UCSD-AML1 (cell line): ENCODE measurements around the gene CACNA2D3.

ENCODE experiments used
- DNase-seq: peaks from one replicate; lab custom pipeline; 2025; ENCODE audit not compliant: unreplicated experiment; lab: John Stamatoyannopoulos, UW

The CACNA2D3 gene

GRCh38 chr3:54324103-54324502, 201.8 kb downstream of the CACNA2D3 start:
- no peak for DNase-seq

DNA sequence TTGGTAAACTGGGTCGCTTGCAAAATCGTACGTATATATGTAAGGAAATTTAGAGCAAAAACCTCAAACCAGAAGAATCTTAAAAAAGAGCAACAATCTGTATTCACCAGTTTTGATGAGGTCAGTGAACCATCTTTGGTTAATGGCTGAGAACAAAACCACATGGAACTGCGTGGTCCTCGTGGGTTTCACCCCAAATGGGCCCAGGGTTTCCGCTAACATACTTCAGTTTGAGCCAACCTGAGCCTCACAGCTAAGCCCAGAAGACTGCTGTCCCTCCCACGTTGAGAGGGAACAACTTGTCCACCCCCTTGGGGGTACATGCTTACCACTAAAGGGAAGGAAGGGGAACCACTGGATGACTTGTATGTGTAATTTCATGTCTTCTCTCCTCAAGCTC, 204.6 kb downstream of the CACNA2D3 start:
- no peak for DNase-seq

- no peak for DNase-seq
Measured at GRCh38 chr3:54331341-54331740, 209.0 kb downstream of the CACNA2D3 start.

DNA sequence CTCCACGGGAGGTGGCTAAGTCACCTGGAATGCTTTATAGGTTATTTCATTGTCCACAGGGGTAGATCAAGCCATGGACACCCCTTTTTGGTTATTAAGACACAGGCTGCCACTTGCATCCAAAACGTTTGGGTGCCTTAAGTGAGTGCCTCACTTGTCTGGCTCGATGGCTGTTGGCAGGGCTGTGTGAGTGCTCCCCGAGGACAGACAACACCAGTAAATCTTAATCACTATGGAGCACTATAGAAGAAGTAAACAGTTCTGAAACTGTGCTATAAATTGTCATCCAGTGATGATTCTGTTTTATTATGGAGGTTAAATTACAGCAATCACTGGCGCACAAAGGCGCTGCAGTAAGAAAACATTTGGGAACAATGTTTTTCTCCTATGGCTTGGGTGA, 215.5 kb downstream of the CACNA2D3 start:
- DNase-seq, result no peak

GRCh38 chr3:54339608-54340007, 217.3 kb downstream of the CACNA2D3 start:
- no peak for DNase-seq

- no peak for DNase-seq
Measured at GRCh38 chr3:54341811-54342210, 219.5 kb downstream of the CACNA2D3 start.

GRCh38 chr3:54342676-54343075, 220.3 kb downstream of the CACNA2D3 start:
- DNase-seq, result no peak

GRCh38 chr3:54343495-54343894, 221.1 kb downstream of the CACNA2D3 start:
- no peak for DNase-seq

DNA sequence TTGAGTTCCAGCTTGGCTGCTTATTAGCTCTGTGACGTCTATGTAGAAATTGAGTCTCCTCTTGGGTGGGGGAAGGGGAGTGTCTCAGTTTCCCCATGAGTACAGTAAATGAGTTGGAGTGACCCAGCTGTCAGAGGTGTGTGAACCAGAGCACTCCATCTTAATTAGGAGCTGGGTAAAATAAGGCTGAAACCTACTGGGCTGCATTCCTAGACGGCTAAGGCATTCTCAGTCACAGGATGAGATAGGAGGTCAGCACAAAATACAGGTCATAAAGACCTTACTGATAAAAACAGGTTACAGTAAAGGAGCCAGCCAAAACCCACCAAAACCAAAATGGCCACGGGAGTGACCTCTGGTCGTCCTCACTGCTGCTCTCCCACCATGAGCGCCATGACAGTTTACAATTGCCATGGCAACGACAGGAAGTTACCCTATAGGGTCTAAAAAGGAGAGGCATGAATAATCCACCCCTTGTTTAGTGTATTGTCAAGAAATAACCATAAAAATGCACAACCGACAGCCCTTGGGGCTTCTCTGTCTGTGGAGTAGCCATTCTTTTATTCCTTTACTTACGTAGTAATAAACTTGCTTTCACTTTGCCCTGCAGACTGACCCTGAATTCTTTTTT, 222.4 kb downstream of the CACNA2D3 start:
- no peak for DNase-seq

DNA sequence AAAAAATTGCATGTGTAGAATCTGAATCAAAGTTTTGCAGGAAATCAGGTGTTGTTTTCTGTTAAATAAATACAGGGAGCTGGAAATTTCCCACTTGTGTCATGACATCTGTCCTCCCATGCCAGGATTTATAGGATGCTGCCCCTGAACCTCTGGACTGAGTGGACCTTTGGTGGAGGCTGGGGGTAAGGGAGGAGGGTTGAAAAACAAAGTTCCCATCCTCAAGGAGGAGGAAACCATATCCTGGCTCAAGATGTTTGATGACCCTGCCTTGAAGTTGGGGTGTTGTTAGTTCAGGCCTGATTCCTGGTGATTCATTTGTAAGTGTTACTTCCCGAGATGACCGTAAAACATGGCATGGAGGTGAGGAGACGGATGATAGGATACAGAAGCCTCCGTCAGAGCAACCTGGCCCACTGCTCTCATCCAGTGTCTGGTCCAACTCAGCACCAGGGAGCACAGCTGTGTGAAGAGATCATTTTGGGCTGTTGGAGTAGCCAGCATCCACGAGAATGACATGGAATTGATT, 223.6 kb downstream of the CACNA2D3 start:
- no peak for DNase-seq

DNA sequence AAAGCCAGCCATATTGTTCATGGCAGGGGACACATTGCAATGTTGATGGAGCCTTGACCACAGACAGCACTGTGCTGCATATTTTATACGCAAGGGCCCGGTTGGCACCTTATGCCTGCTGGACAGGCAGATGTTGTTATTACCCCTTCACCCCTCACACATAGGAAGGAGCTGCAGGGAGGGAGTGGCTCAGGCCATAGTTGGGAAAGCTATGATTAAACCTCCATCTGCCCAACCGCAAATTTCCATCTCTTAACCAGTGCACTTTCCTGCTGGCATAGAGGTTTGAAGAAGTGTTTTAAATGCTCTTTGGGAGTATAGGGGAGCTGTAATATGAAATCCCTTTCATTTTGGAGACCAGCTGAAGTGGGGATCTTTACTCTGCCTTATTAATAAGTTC, 224.7 kb downstream of the CACNA2D3 start:
- no peak for DNase-seq

DNA sequence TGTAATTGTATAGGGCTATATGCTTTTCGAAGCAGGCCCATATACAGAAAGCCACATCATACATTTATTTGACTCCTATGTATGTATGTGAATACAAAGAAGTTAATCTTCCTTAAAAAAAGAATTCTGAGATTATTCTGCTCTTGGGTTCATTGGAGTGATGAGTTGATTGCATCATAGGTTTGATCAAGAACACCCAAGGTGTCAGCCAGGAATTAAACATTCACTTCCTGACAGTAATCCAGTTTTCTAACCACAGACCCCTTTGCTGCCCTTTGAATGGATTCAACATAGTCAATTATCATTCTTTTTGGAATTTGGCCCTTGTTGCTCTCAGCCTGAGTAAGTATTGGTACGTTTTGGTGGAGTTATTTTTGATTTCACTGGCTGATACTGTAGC, 225.6 kb downstream of the CACNA2D3 start:
- no peak for DNase-seq

DNA sequence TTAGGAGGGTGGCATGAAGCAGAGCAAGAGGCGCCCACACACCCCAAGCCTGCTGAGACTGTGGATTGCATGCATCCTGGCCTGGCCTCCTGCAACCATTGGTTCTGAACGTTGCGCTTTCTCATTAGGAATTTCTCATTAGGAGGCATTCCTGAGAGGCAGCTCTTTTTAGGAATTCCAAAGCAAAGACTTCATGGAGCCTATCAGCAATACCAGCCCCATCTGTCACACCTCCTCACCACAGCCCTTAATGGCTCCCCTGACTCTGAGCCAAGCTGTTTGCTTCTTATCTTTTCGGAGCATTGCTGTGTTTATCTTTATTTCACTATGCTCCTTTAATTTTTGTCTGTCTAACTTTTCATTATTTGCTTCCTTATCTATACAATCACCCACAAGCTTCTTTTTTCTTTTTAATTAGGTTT, 226.9 kb downstream of the CACNA2D3 start:
- no peak for DNase-seq

GRCh38 chr3:54349691-54350090, 227.3 kb downstream of the CACNA2D3 start:
- DNase-seq, result no peak

GRCh38 chr3:54353546-54353945, 231.2 kb downstream of the CACNA2D3 start:
- no peak for DNase-seq

DNA sequence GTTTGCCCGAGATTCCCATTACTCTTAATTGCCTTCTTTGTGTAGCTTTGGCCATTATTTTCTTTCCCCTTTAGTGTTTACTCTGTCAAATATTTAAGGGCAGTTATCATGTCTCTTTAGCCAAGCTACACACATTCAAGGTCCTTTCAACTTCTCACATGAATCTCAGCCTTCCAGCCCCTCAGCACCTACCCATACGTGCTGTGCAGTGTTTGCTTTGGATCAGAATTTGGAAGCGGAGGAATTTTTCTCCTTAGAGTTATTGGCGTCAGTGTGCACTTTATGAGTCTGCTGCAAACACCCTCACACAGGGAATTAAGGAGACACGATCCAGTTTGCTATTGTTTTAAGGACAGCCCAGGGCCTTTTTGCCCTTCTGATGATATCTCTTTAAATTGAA, 231.6 kb downstream of the CACNA2D3 start:
- no peak for DNase-seq

DNA sequence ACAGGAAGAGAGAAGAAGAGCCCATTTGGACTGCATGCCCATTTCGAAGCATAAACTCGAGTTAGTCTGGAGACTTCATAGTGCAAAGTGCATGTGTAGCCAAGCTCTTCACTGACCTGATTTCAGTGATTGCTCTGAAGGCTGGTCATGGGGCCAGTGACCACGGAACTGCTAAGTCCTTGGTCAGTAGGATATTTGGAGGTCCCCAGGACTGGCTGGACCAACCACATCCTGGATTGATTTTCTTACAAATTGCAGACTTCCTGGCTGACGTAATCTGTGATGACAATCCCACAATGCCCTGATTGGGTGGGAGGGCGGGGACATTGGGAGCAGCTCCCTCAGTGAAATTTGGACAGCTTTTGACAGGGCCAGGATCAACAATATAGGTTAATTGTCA, 233.4 kb downstream of the CACNA2D3 start:
- DNase-seq, result no peak

DNA sequence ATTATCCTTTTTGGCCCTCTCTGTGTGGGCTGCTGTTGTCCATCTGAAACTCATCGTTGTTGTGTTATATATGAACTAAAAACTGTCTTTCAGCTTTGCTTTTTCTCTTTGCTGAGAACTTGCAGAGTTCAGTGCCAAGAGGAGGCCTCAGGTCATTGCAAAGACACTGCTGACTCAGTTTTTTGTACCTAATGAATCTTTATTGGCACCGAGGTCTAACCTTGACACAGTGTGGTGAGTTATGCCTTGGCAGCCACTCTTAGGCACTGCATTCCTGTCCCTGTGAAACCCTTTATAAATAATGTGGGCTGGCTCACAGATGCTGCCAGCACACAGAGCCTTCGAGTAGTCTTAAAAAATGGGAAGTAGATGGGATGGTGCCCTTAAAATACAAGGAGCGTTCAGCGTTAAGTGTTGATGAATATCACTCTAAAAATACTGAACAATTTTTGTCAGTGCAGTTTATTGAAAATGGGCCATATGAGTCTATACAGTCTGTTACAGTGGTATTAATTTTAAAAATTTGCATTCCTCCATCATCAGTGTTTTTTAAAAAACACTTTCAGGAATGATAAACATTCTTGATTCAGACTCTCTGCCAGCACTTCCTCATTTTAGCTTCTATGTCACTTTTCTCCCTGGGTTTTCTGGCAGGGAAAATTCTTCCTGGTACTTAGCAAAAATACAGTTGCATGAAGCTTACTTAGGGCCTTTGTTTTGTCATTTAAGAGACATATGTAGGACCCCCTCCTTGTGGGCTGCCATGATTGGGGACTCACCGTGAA, 234.1 kb downstream of the CACNA2D3 start:
- no peak for DNase-seq

DNA sequence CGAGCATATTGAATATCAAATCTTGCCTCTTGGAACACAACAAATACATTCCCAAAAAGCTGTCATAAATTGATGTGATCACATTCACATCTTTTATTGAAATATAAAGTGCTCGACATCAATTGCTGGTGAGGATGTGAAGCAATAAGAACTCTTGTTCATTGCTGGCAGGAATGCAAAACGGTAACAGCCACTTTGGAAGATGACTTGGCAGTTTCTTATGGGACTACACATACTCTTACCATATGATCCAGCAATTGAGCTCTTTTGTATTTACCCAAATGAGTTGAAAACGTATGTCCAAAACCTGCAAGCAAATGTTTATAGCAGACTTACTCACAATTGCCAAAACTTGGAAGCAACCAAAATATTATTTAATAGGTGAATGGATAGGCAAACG, 234.9 kb downstream of the CACNA2D3 start:
- no peak for DNase-seq

GRCh38 chr3:54358316-54358715, 236.0 kb downstream of the CACNA2D3 start:
- no peak for DNase-seq

- no peak for DNase-seq
Measured at GRCh38 chr3:54358969-54359694, 236.8 kb downstream of the CACNA2D3 start.

DNA sequence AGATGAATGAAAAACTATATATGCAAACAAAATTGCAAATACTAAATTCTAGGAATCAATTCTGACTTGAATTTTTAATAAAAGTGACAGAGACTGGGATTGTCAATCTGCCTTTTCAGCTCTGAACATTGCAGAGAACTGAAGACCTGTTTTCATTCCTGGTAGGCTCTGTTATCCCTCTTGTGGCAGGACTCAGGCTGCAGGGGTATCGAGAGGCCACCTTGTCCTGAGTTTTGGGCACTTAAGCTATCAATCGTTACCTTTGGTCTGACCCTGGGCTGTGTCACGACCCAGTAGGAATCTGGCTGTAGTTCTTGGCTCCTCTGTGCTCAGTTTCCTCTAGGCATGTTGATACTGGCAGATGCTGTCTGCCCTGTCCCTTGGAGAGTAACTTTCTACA, 238.0 kb downstream of the CACNA2D3 start:
- no peak for DNase-seq
